Measurements from ENCODE around the gene FOXP1.

The FOXP1 gene

GRCh38 chr3:71583566-71584393 is at the start of gene FOXP1:
Gene FOXP1, minus strand, starts transcription at chr3:71583728. Its CDS starts 385,347 bp downstream, at chr3:71198381.
- H3K4me1 Mint-ChIP-seq (ENCODE audit: low read depth), result peaks cover 19% of the 10 kb centered on the region
- peaks cover 43% of the 10 kb centered on the region for H3K27me3 Mint-ChIP-seq (ENCODE audit: low read depth)
- peak within 1 kb of the TSS; percentile 82 for H3K27ac Mint-ChIP-seq
- peak within 1 kb of the TSS; percentile 90 for H3K4me3 Mint-ChIP-seq
- no peaks in the 10 kb centered on the region for H3K9me3 Mint-ChIP-seq
- H3K36me3 Mint-ChIP-seq (ENCODE audit: low read depth), result no peaks in the 10 kb centered on the region

GRCh38 chr3:71629711-71630110 is 46.2 kb upstream of the FOXP1 start:
- no peaks in the 10 kb centered on the region for H3K4me1 Mint-ChIP-seq (ENCODE audit: low read depth)
- no peaks in the 10 kb centered on the region for H3K36me3 Mint-ChIP-seq (ENCODE audit: low read depth)
- H3K4me3 Mint-ChIP-seq, result no peak overlapping the region
- no peak overlapping the region for H3K27ac Mint-ChIP-seq
- no peaks in the 10 kb centered on the region for H3K27me3 Mint-ChIP-seq (ENCODE audit: low read depth)
- H3K9me3 Mint-ChIP-seq, result no peaks in the 10 kb centered on the region

DNA sequence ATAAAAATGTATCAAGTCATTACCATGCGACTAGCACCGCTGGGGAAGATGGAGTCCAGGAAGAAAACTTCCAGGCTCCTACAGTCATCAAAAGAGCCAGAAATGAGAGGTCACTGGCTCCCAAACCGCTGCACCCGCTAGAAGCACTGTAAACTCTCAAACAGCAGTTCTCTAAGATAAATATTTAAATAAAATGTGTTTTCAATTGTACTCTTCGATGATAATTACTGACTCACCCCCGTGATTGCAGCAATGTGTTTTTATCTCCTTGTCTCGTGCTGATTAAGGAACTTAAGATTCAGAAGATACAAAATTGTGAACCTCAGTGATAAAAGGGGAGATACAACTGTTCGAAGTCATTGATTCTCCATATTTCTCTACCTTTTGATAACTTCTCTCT is 45.8 kb upstream of the FOXP1 start:
- H3K4me3 Mint-ChIP-seq, result no peak overlapping the region
- no peak overlapping the region for H3K27ac Mint-ChIP-seq
- no peaks in the 10 kb centered on the region for H3K4me1 Mint-ChIP-seq (ENCODE audit: low read depth)
- no peaks in the 10 kb centered on the region for H3K36me3 Mint-ChIP-seq (ENCODE audit: low read depth)
- no peaks in the 10 kb centered on the region for H3K27me3 Mint-ChIP-seq (ENCODE audit: low read depth)
- no peaks in the 10 kb centered on the region for H3K9me3 Mint-ChIP-seq

GRCh38 chr3:71628522-71628921 is 45.0 kb upstream of the FOXP1 start:
- Mint-ChIP-seq H3K9me3 (no peaks in the 10 kb centered on the region), H3K27ac (no peak overlapping the region), H3K36me3 (ENCODE audit: low read depth) (no peaks in the 10 kb centered on the region), H3K27me3 (ENCODE audit: low read depth) (no peaks in the 10 kb centered on the region), H3K4me1 (ENCODE audit: low read depth) (no peaks in the 10 kb centered on the region), H3K4me3 (no peak overlapping the region)

GRCh38 chr3:71625676-71626075 is 42.1 kb upstream of the FOXP1 start:
- Mint-ChIP-seq H3K9me3 (no peaks in the 10 kb centered on the region), H3K36me3 (ENCODE audit: low read depth) (no peaks in the 10 kb centered on the region), H3K4me3 (no peak overlapping the region), H3K4me1 (ENCODE audit: low read depth) (no peaks in the 10 kb centered on the region), H3K27ac (no peak overlapping the region), H3K27me3 (ENCODE audit: low read depth) (no peaks in the 10 kb centered on the region)

DNA sequence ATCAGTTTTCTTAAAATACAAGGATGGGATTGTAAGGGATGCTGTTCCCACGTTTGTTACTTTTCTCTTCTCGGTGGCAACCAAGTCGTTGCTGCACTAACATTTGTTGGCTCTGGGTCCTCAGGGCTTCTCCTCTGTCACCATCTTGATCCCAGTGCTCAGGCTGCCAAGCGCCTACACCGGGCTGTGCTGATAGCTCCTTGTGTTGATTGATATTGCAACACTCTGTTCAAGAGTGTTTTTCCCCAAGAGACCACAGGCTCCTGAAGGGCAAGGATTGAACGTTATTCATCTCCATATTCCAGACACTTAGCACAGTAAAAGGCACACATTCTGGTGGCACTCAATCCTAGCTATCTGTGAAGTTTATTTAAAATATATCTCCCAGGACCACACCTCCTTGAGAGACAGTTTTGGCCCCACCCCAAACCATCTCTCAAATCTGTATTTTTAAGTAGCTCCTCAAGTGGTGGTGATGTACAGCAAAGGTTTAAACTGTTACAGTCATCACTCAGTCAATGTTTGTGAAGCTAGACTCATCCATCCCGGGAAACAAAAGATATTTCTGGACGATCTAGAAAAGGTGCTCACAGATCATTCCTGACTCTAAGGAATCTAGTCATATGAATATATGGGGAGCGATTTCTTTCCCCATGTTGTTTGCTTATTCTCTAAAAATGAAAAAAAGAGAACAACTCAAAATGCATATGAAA is 38.5 kb upstream of the FOXP1 start:
- no peaks in the 10 kb centered on the region for H3K9me3 Mint-ChIP-seq
- no peak overlapping the region for H3K27ac Mint-ChIP-seq
- H3K36me3 Mint-ChIP-seq (ENCODE audit: low read depth), result no peaks in the 10 kb centered on the region
- H3K4me1 Mint-ChIP-seq (ENCODE audit: low read depth), result peaks cover 2% of the 10 kb centered on the region
- no peak overlapping the region for H3K4me3 Mint-ChIP-seq
- no peaks in the 10 kb centered on the region for H3K27me3 Mint-ChIP-seq (ENCODE audit: low read depth)

DNA sequence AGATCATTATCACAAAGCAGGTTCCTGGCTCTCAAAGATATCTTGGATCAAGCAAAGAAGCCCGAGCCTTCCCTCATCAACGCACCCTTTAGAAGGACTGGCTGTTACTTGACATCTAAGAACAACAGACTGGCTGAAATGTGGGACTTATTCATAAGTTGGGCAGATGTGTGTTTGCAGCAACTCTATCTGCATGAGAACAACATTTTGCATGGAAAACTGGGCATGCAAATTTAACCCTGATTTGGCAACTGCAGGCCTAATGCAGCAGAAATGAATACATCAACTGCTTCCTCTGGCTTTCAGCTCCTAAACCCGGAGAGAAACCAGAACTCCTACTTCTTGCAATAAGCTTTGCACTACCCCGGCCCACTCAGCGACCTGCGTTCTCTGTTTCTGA is 35.0 kb upstream of the FOXP1 start:
- Mint-ChIP-seq H3K9me3 (no peaks in the 10 kb centered on the region), H3K36me3 (ENCODE audit: low read depth) (no peaks in the 10 kb centered on the region), H3K4me1 (ENCODE audit: low read depth) (peaks cover 6% of the 10 kb centered on the region), H3K4me3 (no peak overlapping the region), H3K27me3 (ENCODE audit: low read depth) (no peaks in the 10 kb centered on the region), H3K27ac (no peak overlapping the region)

GRCh38 chr3:71616571-71617021 is 33.1 kb upstream of the FOXP1 start:
- H3K27me3 Mint-ChIP-seq (ENCODE audit: low read depth), result no peaks in the 10 kb centered on the region
- no peaks in the 10 kb centered on the region for H3K36me3 Mint-ChIP-seq (ENCODE audit: low read depth)
- H3K4me3 Mint-ChIP-seq, result no peak overlapping the region
- no peak overlapping the region for H3K27ac Mint-ChIP-seq
- peaks cover 5% of the 10 kb centered on the region for H3K9me3 Mint-ChIP-seq
- peaks cover 6% of the 10 kb centered on the region for H3K4me1 Mint-ChIP-seq (ENCODE audit: low read depth)

DNA sequence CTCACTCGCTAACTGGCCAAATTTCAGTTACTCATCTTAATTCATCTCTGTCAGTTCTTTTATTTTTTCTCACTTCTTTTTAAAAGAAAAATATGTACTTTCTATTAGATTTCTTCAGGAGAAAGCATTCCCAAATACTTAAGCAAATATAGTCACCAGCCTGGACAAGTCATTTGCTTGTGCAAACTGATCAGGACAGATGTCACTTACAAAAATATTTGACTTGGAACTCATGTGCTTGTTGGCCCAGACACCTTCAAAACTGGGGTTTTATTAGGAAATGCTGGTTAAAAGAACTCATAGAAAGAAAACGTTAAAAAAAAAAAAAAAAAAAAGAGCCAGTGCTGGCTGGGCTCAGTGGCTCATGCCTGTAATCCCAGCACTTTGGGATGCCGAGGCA is 31.3 kb upstream of the FOXP1 start:
- Mint-ChIP-seq H3K4me1 (ENCODE audit: low read depth) (peaks cover 6% of the 10 kb centered on the region), H3K36me3 (ENCODE audit: low read depth) (no peaks in the 10 kb centered on the region), H3K27me3 (ENCODE audit: low read depth) (no peaks in the 10 kb centered on the region), H3K27ac (no peak overlapping the region), H3K4me3 (no peak overlapping the region), H3K9me3 (peaks cover 7% of the 10 kb centered on the region)

DNA sequence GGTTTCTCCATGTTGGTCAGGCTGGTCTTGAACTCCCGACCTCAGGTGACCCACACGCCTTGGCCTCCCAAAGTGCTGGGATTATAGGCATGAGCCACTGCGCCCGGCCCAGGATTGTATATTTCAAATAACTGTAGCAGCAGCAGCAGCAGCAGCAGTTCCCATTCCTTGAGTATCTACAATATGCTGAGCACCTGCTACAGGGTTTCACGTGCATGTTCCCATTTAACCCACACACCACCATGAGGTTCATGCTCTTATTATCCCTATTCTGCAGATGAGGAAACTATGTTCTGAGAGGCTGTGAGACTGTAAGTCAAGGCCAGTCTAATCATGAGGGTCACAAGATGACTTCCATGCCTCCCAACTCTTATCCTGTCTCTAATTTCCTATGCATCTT is 30.9 kb upstream of the FOXP1 start:
- H3K27me3 Mint-ChIP-seq (ENCODE audit: low read depth), result no peaks in the 10 kb centered on the region
- H3K4me3 Mint-ChIP-seq, result no peak overlapping the region
- peaks cover 6% of the 10 kb centered on the region for H3K4me1 Mint-ChIP-seq (ENCODE audit: low read depth)
- no peak overlapping the region for H3K27ac Mint-ChIP-seq
- no peaks in the 10 kb centered on the region for H3K36me3 Mint-ChIP-seq (ENCODE audit: low read depth)
- peaks cover 7% of the 10 kb centered on the region for H3K9me3 Mint-ChIP-seq

GRCh38 chr3:71611099-71611498 is 27.6 kb upstream of the FOXP1 start:
- peaks cover 18% of the 10 kb centered on the region for H3K9me3 Mint-ChIP-seq
- H3K4me1 Mint-ChIP-seq (ENCODE audit: low read depth), result no peaks in the 10 kb centered on the region
- H3K27ac Mint-ChIP-seq, result no peak overlapping the region
- H3K4me3 Mint-ChIP-seq, result no peak overlapping the region
- peaks cover 7% of the 10 kb centered on the region for H3K27me3 Mint-ChIP-seq (ENCODE audit: low read depth)
- H3K36me3 Mint-ChIP-seq (ENCODE audit: low read depth), result no peaks in the 10 kb centered on the region

DNA sequence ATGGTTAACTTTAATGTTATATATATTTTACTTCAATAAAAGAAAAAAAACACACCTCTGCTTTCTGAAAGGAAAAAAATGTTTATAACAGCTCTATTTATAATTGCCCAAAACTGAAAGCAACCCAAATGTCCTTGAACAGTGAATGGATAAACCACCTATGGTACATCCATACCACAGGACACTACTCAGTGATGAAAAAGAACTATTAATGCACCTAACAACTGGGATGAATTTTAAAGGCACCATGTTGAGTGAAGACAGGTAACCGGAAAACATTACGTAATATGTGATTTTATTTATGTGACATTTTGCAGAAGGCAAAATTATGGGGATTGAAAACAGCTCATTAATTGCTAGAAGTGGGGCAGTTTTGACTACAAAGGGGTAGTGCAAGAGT is 23.8 kb upstream of the FOXP1 start:
- Mint-ChIP-seq H3K4me3 (no peak overlapping the region), H3K27me3 (ENCODE audit: low read depth) (peaks cover 7% of the 10 kb centered on the region), H3K9me3 (peaks cover 19% of the 10 kb centered on the region), H3K36me3 (ENCODE audit: low read depth) (no peaks in the 10 kb centered on the region), H3K4me1 (ENCODE audit: low read depth) (no peaks in the 10 kb centered on the region), H3K27ac (no peak overlapping the region)

- Mint-ChIP-seq H3K4me3 (no peak overlapping the region), H3K4me1 (ENCODE audit: low read depth) (no peaks in the 10 kb centered on the region), H3K27me3 (ENCODE audit: low read depth) (peaks cover 7% of the 10 kb centered on the region), H3K36me3 (ENCODE audit: low read depth) (no peaks in the 10 kb centered on the region), H3K9me3 (peaks cover 18% of the 10 kb centered on the region), H3K27ac (no peak overlapping the region)
Measured at GRCh38 chr3:71606582-71606981, 23.1 kb upstream of the FOXP1 start.

- H3K27ac Mint-ChIP-seq, result no peak overlapping the region
- no peak overlapping the region for H3K4me3 Mint-ChIP-seq
Measured at GRCh38 chr3:71602256-71602655, 18.7 kb upstream of the FOXP1 start.

DNA sequence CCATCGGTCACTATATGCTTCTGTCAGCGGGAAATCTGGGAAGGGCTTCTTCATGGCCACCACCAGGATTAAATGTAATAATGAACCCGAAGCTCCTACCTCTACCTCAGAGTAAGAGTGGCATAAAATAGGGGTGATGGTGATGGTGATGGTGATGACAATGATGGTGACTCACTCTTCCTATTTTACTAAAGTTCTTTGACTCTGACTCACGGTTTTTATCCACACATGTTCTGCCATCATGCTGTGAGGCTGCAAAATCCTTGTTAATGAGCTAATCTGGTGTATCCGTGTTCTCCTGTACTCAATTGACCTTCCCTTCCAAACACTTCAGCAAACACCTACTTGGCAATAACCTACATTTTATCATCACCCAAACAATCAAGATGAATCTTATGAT is 18.3 kb upstream of the FOXP1 start:
- Mint-ChIP-seq H3K4me1 (ENCODE audit: low read depth) (no peaks in the 10 kb centered on the region), H3K27ac (no peak overlapping the region), H3K9me3 (peaks cover 12% of the 10 kb centered on the region), H3K4me3 (no peak overlapping the region), H3K36me3 (ENCODE audit: low read depth) (no peaks in the 10 kb centered on the region), H3K27me3 (ENCODE audit: low read depth) (peaks cover 7% of the 10 kb centered on the region)

More at GRCh38 chr3:71602256-71602655, 18.7 kb upstream of the FOXP1 start:
- Mint-ChIP-seq H3K4me1 (ENCODE audit: low read depth) (no peaks in the 10 kb centered on the region), H3K27me3 (ENCODE audit: low read depth) (peaks cover 7% of the 10 kb centered on the region), H3K36me3 (ENCODE audit: low read depth) (no peaks in the 10 kb centered on the region), H3K9me3 (peaks cover 12% of the 10 kb centered on the region)
